CD4-positive, alpha-beta T cell (primary cell): ENCODE data around the gene GGTA1. TPM values are rescaled to one million over a fixed set of nuclear protein-coding genes. Genes with fewer than 3 reads are reported as not detected.

ENCODE experiments used
- ATAC-seq: fragments of 200-7000 bp; cut with Tn5 transposase; one replicate; pipeline ENCODE4 v1.10.0; 2022; ENCODE audit warnings: mild to moderate bottlenecking; ENCODE audit not compliant: poor library complexity
- CTCF ChIA-PET: fragments of 350-600 bp; sonication (Branson Sonifier 250); formaldehyde crosslinking; loops from one replicate; lab custom pipeline; 2021; ENCODE audit warnings: antibody characterized with exemption, inconsistent platforms; lab: Charles Lee
- POLR2A ChIA-PET: fragments of 350-600 bp; sonication (Branson Sonifier 250); formaldehyde crosslinking; loops from one replicate; lab custom pipeline; 2021; ENCODE audit warnings: antibody characterized with exemption, inconsistent platforms; lab: Charles Lee
- DNase-seq, 14 experiments: peaks; one replicate each; pipeline ENCODE4 v3.0.0-alpha.2; 2013 to 2020; ENCODE audit warnings: mixed read lengths in 2 of 14
- H3K27ac ChIP-seq, 2 donors: one replicate each; pipeline versions ENCODE4 v1.5.1 to v1.7.0; 2013; ENCODE audit warnings: low read length in 2 of 2, low read depth in 1 of 2, mild to moderate bottlenecking in 1 of 2
- H3K27me3 ChIP-seq, 2 experiments: 1 replicate in 1 of 2; 2 replicates in 1 of 2; pipeline versions ENCODE4 v1.6.1 to v1.7.0; 2013; ENCODE audit warnings: low read length in 2 of 2, control low read depth in 1 of 2, mild to moderate bottlenecking in 1 of 2, moderate library complexity in 1 of 2; ENCODE audit not compliant: insufficient read depth in 2 of 2, control insufficient read depth in 1 of 2
- H3K36me3 ChIP-seq: one replicate; pipeline ENCODE4 v1.6.1; 2013; ENCODE audit warnings: low read length, control low read depth; ENCODE audit not compliant: insufficient read depth
- H3K4me1 ChIP-seq: one replicate; pipeline ENCODE4 v1.6.1; 2013; ENCODE audit warnings: low read length, control low read depth; ENCODE audit not compliant: insufficient read depth
- H3K4me3 ChIP-seq: one replicate; pipeline ENCODE4 v1.5.1; 2013; ENCODE audit warnings: mild to moderate bottlenecking, low read length, moderate library complexity
- H3K9me3 ChIP-seq, 2 experiments: 1 replicate in 1 of 2; 2 replicates in 1 of 2; pipeline versions ENCODE4 v1.6.1 to v1.7.0; 2013; ENCODE audit warnings: low read length in 2 of 2, mild to moderate bottlenecking in 2 of 2, control low read depth in 1 of 2, moderate library complexity in 1 of 2; ENCODE audit not compliant: control insufficient read depth in 1 of 2, insufficient read depth in 1 of 2
- H3K27ac Mint-ChIP-seq: one replicate; pipeline ENCODE4 v1.8.0; 2020; ENCODE audit warnings: mixed read lengths
- H3K27me3 Mint-ChIP-seq: one replicate; pipeline ENCODE4 v1.8.0; 2021; ENCODE audit warnings: mixed read lengths
- H3K36me3 Mint-ChIP-seq: one replicate; pipeline ENCODE4 v1.8.0; 2021; ENCODE audit warnings: low read depth, mixed read lengths
- H3K4me1 Mint-ChIP-seq: one replicate; pipeline ENCODE4 v1.8.0; 2021; ENCODE audit warnings: low read depth, mixed read lengths
- H3K4me3 Mint-ChIP-seq: one replicate; pipeline ENCODE4 v1.8.0; 2020; ENCODE audit warnings: mild to moderate bottlenecking, mixed read lengths
- H3K9me3 Mint-ChIP-seq: one replicate; pipeline ENCODE4 v1.8.0; 2020; ENCODE audit warnings: mixed read lengths
- CTCF ChIP-seq: fragments of 200-600 bp; IDR thresholded peaks from one replicate; pipeline ENCODE4 v1.8.0; 2022; ENCODE audit warnings: antibody characterized with exemption, mild to moderate bottlenecking
- intact Hi-C, 2 experiments: fragments of 100-400 bp; cut with DNase I in 1 of 2; cut with micrococcal nuclease in 1 of 2; formaldehyde crosslinking; loops; one replicate each; pipeline versions ENCODE4 v1.15.1 to v1.9.0; 2023 to 2025; cut with DNase I, micrococcal nuclease
- total RNA-seq, 174 experiments: library from RNA in 2 of 174; stranded (reverse) in 2 of 174; gene quantifications; one replicate each; pipeline ENCODE4 v1.2.3 and lab custom pipeline; 2021 to 2026

GGTA1 gene
- total RNA-seq, 2 experiments from 2014 or later, result not detected

GRCh38 chr9:121455527-121456239, 44.0 kb downstream of the GGTA1 start:
- no peak for TF ChIP-seq CTCF
- no peak overlapping the region for H3K4me3 ChIP-seq
- H3K9me3 ChIP-seq, result no peaks in the 10 kb centered on the region
- ChIA-PET POLR2A (no interaction called here), CTCF (no interaction called here)
- Mint-ChIP-seq H3K9me3 (no peaks in the 10 kb centered on the region), H3K4me1 (no peaks in the 10 kb centered on the region), H3K4me3 (no peak overlapping the region), H3K27me3 (peaks cover 28% of the 10 kb centered on the region), H3K36me3 (no peaks in the 10 kb centered on the region), H3K27ac (no peak overlapping the region)
- peaks cover 3% of the 10 kb centered on the region for H3K4me1 ChIP-seq
- intact Hi-C loops, result no loop called here
- H3K27ac ChIP-seq, result no peak overlapping the region
- DNase-seq (peak in 3 of 14 experiments; percentile 2 to 13 (median 3)), ATAC-seq (no peak)
- no peaks in the 10 kb centered on the region for H3K36me3 ChIP-seq
- peaks cover 12 to 13% of the 10 kb centered on the region in 2 experiments for H3K27me3 ChIP-seq

GRCh38 chr9:121454972-121455371, 44.7 kb downstream of the GGTA1 start:
- no peak overlapping the region for H3K27ac ChIP-seq
- TF ChIP-seq CTCF, result no peak
- H3K27me3 Mint-ChIP-seq, result peaks cover 25% of the 10 kb centered on the region
- no peaks in the 10 kb centered on the region for H3K9me3 ChIP-seq
- H3K4me3 ChIP-seq, result no peak overlapping the region
- intact Hi-C loops, result no loop called here
- POLR2A ChIA-PET, result no interaction called here
- H3K36me3 ChIP-seq, result no peaks in the 10 kb centered on the region
- CTCF ChIA-PET, result no interaction called here
- H3K9me3 Mint-ChIP-seq, result no peaks in the 10 kb centered on the region
- H3K36me3 Mint-ChIP-seq, result no peaks in the 10 kb centered on the region
- H3K27ac Mint-ChIP-seq, result no peak overlapping the region
- ATAC-seq (no peak), DNase-seq (no peak)
- H3K4me3 Mint-ChIP-seq, result no peak overlapping the region
- no peaks in the 10 kb centered on the region for H3K4me1 Mint-ChIP-seq
- peaks cover 3% of the 10 kb centered on the region for H3K4me1 ChIP-seq
- peaks cover 9 to 11% of the 10 kb centered on the region in 2 experiments for H3K27me3 ChIP-seq

- DNase-seq (no peak), ATAC-seq (no peak)
- Histone ChIP-seq H3K27me3 (peaks cover 2 to 4% of the 10 kb centered on the region in 2 experiments), H3K4me3 (no peak overlapping the region), H3K27ac (no peak overlapping the region), H3K4me1 (peaks cover 3% of the 10 kb centered on the region), H3K36me3 (no peaks in the 10 kb centered on the region), H3K9me3 (no peaks in the 10 kb centered on the region)
- no peak for TF ChIP-seq CTCF
- Mint-ChIP-seq H3K4me1 (no peaks in the 10 kb centered on the region), H3K4me3 (no peak overlapping the region), H3K9me3 (no peaks in the 10 kb centered on the region), H3K27me3 (peaks cover 18% of the 10 kb centered on the region), H3K36me3 (no peaks in the 10 kb centered on the region), H3K27ac (no peak overlapping the region)
- intact Hi-C loops, result no loop called here
- POLR2A ChIA-PET, result no interaction called here
- CTCF ChIA-PET, result no interaction called here
Measured at GRCh38 chr9:121453232-121453892, 46.3 kb downstream of the GGTA1 start.
